NCI-H1105 (cell line): ENCODE results near the gene SERINC1.
A peak's percentile ranks its signal among the peaks of the same experiment; 100 is the strongest.
"Not testable (repeated sequence)": the region's sequence is repeated elsewhere in the genome, so short reads cannot be mapped to it uniquely, and the experiment has no call there.

ENCODE experiments used
- DNase-seq: peaks from one replicate; lab custom pipeline; 2025; lab: John Stamatoyannopoulos, UW

The SERINC1 gene

GRCh38 chr6:122471107-122472021, at the start of gene SERINC1:
Gene SERINC1, minus strand, starts transcription at chr6:122471807. Its CDS starts 70 bp downstream, at chr6:122471737.
- peak; percentile 91 for DNase-seq

GRCh38 chr6:122511193-122511924, 39.8 kb upstream of the SERINC1 start:
- no peak for DNase-seq

- not testable (repeated sequence) for DNase-seq
Measured at GRCh38 chr6:122505170-122505569, 33.6 kb upstream of the SERINC1 start.

- no peak for DNase-seq
Measured at GRCh38 chr6:122501475-122501874, 29.9 kb upstream of the SERINC1 start.

- no peak for DNase-seq
Measured at GRCh38 chr6:122495612-122496011, 24.0 kb upstream of the SERINC1 start.

GRCh38 chr6:122494665-122495272, 23.2 kb upstream of the SERINC1 start:
- DNase-seq, result peak; percentile 7

- DNase-seq, result peak; percentile 57
Measured at GRCh38 chr6:122491919-122492555, 20.4 kb upstream of the SERINC1 start.

GRCh38 chr6:122490607-122491006, 19.0 kb upstream of the SERINC1 start:
- no peak for DNase-seq

- no peak for DNase-seq
Measured at GRCh38 chr6:122484760-122485159, 13.2 kb upstream of the SERINC1 start.

GRCh38 chr6:122482750-122483080, 11.1 kb upstream of the SERINC1 start:
- no peak for DNase-seq

GRCh38 chr6:122476131-122476530, 4.5 kb upstream of the SERINC1 start:
- DNase-seq, result no peak

- DNase-seq, result no peak
Measured at GRCh38 chr6:122472022-122472340, 374 bp upstream of the SERINC1 start.

GRCh38 chr6:122461885-122462284, 9.7 kb downstream of the SERINC1 start:
- DNase-seq, result no peak

- not testable (repeated sequence) for DNase-seq
Measured at GRCh38 chr6:122459865-122460416, 11.7 kb downstream of the SERINC1 start.

GRCh38 chr6:122459240-122459639, 12.4 kb downstream of the SERINC1 start:
- DNase-seq, result no peak

- DNase-seq, result no peak
Measured at GRCh38 chr6:122458087-122458486, 13.5 kb downstream of the SERINC1 start.

- not testable (repeated sequence) for DNase-seq
Measured at GRCh38 chr6:122455116-122455515, 16.5 kb downstream of the SERINC1 start.

- no peak for DNase-seq
Measured at GRCh38 chr6:122454673-122455072, 16.9 kb downstream of the SERINC1 start.

GRCh38 chr6:122452509-122452908, 19.1 kb downstream of the SERINC1 start:
- no peak for DNase-seq

GRCh38 chr6:122449069-122449468, 22.5 kb downstream of the SERINC1 start:
- DNase-seq, result no peak

- no peak for DNase-seq
Measured at GRCh38 chr6:122445274-122445673, 26.3 kb downstream of the SERINC1 start.

- no peak for DNase-seq
Measured at GRCh38 chr6:122438975-122439374, 32.6 kb downstream of the SERINC1 start.
